Measurements from ENCODE around the gene RAP1GAP.

The RAP1GAP gene

DNA sequence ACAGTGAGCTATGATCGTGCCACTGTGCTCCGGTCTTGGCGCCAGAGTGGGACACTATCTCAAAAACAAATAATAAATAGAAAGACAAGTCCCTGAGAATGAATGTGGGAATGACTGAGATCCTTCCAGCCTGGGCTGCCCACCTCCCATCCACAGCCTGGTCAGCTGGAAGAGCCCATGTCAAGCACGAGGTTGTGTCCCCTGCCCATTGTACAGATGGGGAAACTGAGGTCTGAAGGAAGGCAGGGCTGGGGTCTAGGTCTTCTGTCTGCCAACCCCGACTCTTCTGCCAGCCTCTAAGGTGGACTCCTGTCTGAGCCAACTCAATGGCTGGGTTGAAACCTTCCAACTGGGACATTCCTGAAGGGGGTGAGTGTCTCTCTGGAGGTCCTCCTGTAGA lies 79.5 kb downstream of the RAP1GAP start:
- no peak for DNase-seq

DNA sequence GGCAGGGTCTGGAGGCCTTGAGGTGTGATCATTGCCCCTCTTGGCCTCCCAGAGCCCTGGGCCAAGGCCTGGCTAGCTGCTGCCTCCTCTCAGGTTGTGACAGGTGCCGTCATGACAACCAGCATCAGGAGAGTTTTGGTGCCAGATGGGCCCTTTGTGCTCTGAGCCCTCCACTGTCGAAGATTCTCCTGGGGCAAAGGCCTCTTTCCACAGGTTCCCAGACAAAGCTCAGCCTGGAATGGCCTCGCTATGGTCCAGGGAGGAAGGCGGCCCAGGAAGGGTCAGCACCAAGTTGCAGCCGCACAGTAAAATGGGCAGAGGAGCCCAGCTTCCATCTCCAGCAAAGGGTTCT lies 81.6 kb downstream of the RAP1GAP start:
- no peak for DNase-seq

DNA sequence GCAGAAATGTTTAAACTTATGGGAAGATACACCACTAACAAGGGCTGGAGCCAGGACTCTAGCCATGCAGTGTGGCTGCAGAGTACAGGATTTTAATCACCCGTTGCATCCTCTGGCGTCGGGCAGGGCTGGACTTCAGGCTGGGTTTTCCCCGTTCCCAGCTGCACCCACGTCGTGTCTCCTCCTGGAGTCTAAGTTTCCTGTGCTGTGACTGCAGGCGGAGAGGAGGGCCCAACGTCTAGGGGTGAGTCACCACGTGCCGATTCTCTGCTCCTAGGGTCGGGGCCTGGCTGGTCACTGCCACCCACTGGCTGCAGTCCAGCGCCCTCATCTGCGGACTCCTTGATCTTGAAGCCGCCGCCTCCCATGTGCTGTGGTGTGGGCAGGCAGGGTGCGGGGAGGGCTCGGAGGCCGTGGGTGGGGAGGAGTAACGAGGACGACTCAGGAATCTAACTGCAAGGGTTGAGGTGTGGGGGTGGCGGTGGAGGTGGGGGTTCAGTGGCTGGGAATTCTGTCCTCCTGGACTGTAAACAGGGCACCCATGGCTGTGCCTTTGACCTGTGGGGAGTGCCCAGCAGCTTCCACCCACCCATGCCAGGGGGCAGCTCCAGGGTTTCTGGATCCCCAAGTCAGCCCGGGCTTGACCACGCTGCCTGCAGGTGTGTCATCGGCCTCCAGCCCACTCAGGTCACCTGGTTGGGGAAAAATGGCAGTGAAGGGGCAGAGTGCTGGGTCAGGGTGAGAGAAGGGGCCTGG lies 82.1 kb downstream of the RAP1GAP start:
- DNase-seq = no peak

DNA sequence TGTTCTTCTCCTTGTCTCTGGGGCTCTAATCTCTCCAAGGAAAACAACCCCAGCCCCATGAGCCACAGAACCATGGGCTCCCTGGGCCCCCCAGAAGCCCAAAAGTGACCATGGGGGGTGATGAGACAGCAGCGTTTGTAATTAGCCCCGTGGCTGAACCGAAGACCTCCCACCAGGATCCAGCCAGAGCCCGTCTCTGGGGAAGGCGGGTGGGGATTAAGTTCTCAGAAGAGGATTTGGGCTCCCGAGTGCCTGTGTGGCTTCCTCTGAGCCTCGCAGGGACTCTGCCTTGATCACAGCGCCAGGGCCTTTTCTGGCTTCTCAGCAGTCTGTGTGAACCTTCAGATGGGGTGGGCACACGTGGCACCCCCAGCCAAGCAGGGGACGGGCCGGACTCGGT lies 82.9 kb downstream of the RAP1GAP start:
- DNase-seq = no peak

DNA sequence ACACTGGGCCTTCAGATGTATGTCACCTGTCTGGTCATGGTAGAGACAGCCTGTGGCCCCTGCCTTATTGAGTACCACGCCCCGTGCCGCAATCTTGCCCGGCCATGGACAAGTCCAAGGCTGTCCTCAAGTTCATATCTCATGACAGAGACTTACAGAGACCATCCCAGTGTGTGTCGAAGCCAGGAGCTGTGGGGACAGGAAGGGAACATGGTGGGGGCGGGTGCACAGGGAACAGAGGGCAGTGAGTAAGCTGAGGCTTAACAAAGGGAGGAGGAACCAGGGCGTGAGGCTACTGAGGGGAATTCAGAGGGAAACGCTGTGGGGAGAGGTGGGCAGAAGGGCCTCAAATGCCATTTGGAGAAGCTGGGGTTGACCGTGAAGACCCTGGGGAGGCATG lies 84.1 kb downstream of the RAP1GAP start:
- no peak for DNase-seq

DNA sequence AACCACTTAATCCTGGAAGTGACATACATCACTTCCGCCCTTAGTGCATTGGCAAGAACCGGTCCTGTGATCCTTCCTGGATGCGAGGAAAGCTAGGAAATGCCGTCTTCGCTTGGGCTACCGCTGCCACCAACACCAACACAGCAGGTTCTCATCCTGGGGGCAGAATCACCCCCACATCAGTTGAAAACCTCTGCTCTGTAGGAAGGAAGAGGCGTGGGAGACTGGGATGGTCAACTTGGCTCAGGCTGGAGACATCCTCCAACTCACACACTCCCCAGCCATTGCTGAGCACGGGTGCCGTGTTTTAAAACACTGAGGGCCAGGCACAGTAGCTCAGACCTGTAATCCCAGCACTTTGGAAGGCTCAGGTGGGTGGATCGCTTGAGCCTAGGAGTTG lies 85.1 kb downstream of the RAP1GAP start:
- DNase-seq = no peak

DNA sequence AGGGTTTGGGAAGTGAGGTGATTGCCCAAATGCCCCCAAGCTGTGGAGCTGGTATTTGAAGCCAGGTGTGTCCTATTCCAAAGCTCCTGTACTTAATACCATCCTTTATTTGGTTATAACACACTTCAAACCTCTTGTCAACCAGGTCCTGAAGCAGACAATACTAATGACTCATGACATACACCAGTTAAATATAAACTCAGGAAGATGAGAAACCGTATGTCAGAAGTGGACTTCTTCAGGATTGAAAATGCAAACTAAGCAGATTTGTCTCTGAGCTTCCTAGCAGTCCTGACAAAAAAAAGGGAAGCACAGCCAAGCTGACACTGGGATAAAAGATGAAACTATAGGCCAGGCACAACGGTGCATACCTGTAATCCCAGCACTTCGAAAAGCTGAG lies 89.4 kb downstream of the RAP1GAP start:
- no peak for DNase-seq

DNA sequence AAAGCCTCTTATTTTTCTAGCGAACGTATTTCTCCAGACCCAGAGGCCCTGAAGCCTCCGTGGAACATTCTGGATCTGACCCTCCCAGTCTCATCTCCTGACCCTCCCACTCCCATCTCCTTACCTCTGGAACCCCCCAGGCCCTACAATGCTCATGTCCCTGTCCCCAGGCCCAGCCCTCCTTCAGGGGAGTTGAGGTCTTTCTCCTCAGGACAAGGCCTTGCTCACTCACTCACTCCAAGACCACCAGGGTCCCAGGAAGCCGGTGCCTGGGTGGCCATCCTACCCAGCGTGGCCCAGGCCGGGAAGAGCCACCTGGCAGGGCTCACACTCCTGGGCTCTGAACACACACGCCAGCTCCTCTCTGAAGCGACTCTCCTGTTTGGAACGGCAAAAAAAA lies 91.2 kb downstream of the RAP1GAP start:
- DNase-seq = no peak

DNA sequence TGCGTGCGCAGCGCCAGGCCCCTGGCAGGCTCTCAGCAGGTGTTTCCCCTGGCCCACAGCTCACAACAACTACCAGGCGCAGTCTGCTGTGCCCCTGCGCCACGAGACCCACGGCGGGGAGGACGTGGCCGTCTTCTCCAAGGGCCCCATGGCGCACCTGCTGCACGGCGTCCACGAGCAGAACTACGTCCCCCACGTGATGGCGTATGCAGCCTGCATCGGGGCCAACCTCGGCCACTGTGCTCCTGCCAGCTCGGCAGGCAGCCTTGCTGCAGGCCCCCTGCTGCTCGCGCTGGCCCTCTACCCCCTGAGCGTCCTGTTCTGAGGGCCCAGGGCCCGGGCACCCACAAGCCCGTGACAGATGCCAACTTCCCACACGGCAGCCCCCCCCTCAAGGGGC lies 91.8 kb downstream of the RAP1GAP start:
- DNase-seq = no peak

DNA sequence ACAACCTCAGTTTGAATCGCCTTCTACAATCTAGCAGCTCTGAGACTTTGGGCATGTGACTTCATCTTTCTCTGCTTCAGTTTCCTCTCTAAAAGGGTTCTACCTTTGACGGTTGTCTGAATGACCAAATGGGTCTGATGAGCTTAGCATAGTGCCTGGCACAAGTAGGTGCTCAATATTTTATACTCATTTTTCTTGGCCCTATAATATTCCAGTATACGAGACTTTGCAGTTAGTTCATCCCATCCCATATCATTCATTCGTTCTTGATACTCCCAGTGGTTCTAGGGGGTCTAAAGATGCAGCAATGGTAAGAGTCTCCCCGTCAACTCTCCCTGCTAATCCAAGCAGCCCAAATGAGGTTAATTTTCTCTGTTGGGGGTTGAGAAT lies 92.4 kb downstream of the RAP1GAP start:
- no peak for DNase-seq

DNA sequence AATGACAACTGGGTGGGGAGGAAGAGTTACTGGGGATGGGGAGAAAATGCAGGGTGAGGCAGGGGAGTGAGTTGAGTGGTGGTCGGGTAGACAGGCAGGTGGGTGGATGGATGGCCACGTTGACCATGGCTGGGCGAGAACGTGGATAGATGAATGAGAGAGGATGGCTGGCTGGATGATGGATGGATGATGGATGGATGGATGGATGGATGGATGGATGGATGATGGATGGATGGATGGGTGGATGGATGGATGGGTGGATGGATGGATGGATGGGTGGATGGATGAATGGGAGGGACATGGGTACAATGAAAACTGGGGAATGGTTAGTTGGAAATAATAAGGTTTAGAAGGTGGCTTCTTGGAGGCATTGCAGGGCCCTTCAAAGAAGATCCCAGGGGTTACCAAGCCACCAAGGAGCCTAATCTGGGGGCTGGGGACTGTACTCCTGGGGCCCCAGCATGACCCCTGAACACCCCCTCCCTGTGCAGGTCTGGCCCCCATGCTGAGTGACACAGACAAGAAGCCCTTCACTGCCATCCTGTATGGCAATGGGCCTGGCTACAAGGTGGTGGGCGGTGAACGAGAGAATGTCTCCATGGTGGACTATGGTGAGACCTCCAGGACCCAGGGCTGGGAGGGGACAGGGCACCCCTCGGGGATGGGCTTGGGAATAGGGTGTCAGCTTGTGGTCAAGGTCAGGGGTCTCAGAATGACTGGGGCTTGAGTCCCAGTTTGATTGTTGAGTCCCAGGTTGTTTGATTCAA lies 92.9 kb downstream of the RAP1GAP start:
- no peak for DNase-seq

DNA sequence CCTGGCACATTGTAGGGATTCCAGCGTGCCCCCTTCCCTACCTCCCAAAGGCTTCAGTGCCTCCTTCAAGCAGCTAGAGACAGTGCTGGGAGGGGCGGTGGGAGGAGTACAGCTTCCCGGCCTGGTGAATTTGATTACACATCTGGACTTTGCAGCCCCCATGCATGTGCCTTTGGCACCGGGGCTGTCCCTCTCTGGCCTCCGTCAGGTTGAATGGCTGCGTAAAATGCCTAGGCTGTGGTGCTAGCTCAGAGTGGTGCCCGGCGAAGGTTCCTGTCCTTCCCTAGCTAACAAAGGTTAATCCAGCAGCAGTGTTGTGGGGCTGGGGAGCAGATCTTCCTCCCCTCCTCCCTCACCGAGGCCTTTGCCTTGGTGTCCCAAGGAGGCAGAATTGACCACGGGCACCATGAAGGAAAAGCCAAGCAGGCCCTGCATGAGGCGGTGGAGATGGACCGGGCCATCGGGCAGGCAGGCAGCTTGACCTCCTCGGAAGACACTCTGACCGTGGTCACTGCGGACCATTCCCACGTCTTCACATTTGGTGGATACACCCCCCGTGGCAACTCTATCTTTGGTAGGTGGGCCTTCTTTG lies 93.7 kb downstream of the RAP1GAP start:
- DNase-seq = no peak

DNA sequence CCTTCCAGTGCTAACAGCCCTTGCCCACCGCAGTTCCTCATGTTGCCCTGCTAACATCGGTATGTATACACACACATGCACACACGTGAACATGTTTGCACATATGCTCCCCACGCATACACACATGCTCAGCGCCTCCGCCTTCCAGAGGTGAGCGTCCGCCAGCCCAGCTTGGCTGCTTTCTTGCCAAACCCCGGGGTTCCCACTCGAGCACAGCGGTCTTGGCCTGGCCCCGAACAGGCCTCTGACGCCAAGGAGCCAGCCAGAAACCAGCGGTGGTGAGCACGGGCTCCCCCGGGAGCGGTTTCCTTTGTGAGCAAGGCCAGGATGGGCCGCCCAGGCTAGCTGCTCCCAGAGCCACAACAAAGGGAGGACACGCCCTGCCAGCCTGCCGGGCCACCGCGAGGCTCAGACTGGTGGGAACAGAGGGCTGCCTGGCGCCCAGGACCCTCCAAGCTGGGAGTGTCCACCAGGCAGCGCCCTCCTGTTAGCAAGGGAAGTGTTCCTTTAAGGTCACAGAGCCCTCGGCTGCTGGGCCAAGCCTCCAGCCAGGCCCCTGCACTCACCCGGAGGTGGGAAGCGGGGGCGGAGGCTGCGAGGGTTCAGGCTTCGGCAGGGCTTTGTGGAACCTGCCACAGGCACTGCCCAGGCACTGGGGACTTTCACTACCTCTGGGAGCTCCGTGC lies 94.5 kb downstream of the RAP1GAP start:
- DNase-seq = no peak

DNA sequence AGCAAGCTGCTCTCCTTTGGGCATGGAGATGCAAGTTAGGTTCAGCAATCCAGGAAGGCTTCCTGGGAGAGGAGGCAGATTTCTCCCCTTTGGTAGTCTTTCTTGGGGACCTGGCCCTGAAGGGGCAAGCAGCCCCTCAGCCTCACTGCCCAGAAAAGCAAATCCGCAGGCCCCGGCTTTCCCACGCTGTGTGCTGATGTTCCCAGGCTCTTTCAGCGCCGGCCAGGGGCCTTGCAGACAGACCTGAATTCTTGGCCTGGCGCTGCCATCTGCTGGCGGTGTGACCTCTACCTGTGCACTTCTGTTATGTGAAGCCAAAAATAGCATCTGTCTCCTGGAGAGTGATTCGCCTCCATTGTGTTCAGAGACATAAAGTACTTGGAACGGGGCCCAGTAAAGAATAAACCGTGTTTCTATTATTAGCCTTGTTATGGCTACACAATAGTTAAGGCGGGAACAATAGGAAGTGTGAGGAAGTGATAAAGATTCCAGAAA lies 95.1 kb downstream of the RAP1GAP start:
- DNase-seq = no peak

DNA sequence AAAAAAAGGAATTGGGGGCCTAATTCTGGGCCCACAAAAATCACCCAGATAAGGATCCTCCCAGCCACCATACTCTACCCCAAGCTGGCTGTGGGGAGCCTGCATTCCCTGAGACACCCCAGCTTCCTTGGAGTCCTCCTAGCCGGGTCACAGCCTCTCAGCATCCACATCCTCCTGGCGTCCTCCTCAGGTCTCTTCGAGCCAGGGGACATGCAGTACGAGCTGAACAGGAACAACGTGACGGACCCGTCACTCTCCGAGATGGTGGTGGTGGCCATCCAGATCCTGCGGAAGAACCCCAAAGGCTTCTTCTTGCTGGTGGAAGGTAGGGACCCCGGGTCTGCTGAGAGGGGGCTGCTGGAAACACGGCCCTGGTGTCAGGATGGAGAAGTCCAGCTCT lies 95.7 kb downstream of the RAP1GAP start:
- no peak for DNase-seq

DNA sequence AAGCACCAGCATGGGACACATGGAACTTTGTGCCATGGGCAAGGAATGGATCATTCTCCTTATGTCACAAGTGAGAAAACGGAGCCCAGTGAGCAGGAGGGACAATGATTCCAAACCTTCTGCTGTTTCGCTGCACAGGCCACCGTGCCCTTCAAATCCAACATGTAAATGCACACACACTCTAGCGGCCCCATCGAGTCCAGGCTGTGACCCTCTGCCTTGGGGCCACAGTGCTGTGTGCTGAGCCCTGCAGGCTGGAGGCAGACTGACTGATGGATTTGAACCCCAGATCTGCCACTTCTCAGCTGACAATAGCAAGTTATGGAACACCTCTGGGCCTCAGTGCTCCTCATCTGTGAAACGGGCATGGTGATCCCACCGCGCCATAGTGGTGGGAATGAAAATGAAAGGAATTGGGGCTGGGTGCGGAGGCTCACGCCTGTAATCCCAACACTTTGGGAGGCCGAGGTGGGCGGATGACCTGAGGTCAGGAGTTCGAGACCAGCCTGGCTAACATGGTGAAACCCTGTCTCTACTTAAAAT lies 96.4 kb downstream of the RAP1GAP start:
- DNase-seq = no peak

DNA sequence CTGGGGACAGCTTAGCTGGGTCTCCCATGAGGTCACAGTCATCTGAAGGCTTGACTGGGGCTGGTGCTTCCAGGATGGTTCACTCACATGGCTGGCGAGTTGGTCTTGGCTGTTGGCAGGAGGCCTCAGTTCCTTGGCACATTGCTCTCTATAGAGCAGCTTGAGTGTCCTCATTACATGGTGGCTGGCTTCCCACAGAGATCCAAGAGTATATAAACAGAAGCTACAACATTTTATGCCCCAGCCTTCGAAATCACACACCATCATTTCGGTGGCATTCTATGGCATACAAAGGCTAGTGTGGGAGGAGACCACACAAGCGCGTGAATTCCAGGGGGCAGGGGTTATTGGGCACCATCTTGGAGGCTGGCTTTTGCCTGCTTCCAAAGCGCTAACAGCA lies 96.9 kb downstream of the RAP1GAP start:
- DNase-seq = no peak

DNA sequence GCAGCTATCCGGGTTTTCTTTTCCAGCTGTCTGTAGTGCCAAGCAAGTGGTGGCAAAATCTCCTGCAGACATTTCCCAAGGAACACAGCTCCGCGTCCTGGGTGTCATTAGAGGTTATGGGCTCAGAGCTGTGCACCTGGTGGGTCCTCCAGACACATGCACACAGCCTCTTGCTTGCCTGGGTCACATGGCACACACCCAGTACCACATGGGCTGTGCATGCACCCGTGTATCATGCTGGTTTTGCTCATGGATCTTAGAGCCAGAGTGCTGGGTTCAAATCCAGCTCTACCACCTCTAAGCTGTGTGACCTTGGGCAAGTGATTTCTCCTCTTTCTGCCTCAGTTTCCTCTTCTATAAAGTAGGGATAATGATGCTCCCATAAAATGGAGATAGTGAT lies 98.3 kb downstream of the RAP1GAP start:
- no peak for DNase-seq

DNA sequence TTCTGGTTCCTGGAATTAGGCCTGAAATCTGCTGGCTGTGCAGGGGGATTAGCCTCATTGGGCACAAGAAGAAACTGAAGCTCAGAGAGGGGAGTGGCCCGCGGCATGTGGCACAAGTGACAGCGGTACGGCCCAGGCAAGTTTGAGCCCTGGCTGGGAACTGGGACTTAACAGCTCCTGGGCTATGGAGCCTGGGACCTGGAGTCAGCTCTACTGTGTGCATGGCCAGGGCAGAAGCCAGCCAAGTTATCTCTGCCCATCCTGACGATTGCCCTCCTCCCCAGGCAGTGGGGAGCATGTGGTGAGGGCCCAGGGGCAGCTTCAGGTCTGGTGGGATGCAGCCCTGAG lies 98.7 kb downstream of the RAP1GAP start:
- DNase-seq = no peak

DNA sequence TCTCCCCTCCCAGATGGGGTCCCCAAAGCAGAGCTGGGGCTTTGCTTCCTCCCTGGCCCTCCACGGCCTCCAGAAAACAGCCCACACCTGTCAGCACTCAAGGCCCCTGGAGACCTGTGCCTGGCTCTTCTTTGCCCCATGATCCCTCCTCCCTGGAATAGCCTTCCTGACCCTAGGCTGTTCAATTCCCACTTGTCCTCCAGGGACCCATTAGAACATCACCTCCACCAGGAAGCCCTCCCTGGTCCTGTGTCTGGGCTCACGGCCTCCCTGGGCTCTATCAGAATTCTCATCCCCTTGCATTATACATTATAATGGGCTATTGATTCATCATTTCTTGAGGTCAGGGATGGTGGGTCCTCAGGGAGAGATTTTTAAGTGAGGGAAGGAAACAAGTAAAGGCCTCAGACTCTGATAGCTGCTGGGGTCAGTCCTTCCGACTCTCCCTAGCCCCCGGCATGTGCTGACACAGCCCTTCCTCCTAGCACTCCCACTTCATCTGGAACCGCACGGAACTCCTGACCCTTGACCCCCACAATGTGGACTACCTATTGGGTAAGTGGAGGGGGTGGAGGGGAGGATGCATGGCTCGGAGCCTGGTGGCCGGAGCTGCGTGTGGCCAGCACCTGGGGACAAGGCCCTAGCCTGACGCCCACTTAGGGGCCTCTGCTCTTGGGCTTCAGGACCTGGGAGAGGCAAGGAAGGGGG lies 99.2 kb downstream of the RAP1GAP start:
- DNase-seq = no peak

DNA sequence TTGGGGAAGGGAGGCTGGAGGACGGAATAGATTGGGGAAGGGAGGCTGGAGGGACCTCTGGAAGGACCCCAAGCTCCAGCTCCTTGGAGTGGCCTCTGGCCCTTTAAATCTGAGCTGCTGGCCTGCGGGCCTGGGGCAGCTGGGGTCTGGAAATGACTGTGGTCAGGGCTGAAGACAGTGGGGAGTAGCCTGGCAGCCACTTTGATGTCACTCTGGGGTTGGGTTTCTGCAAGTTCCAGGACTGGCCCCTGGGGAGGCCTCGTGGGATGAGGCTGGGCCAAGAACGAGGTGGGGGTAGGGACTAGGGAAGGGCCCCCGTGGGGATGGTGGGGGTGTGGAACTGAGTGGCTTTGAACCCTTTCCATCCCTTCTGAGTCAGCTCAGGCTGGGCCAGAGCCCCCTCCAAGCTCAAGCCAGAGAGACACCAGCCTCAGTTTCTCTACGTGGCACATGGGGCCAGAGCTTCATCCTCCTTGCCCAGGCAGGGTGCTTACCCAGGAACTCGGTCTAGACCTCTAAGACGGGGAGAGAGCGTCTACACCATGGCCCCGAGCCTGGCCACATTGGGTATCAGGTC lies 100.3 kb downstream of the RAP1GAP start:
- no peak for DNase-seq

DNA sequence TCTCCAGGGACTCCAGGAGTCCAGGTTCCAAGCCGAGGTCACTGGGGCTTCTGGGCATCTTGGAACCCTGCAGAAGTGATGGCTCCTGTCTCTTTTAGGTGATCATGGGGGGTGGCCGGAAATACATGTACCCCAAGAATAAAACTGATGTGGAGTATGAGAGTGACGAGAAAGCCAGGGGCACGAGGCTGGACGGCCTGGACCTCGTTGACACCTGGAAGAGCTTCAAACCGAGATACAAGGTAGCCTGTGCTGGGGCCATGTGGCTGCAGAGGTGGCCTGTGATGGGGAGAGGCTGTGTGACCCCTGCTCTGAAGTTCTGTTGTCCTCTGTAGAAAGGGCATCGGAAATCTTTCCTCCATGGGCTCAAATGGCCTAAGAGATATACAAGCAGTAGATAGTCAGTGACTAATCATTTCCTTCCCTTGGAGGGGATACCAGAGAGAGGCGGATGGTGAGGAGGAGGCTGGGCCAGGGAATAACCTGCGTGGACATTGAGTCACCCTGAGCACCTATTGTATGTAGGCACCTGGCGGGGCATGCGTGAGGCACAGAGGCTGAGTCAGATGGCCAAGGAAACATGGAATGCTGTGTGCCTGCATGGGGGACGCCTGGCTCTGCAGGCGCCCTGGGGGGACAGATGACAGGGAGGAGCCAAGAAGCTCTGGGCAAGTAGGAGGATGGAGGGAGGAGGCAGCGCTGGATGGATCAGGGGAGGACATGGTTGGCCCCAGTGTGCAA lies 101.0 kb downstream of the RAP1GAP start:
- no peak for DNase-seq

Data from activated T-cell treated with anti-CD3 and anti-CD28 coated beads, Interleukin-2, amount 50 U/mL, for 1 hour (primary cell).